Upper lobe of left lung (tissue), 4 donors: ENCODE results near the gene DTNB.

Experiments
- CTCF ChIP-seq, 6 experiments: fragments of 450-650 bp in 4 of 6; fragments of 200-600 bp in 2 of 6; sonication (generic) in 2 of 6; IDR thresholded peaks; one replicate each; pipeline ENCODE4 v1.5.1; 2016 to 2019; ENCODE audit warnings: antibody characterized with exemption in 6 of 6
- POLR2AphosphoS5 ChIP-seq, 2 donors: sonication (generic); formaldehyde crosslinking; IDR thresholded peaks; one replicate each; pipeline ENCODE4 v1.5.1; 2017; ENCODE audit warnings: antibody characterized with exemption in 2 of 2

GRCh38 chr2:25341753-25342371 lies 331.5 kb downstream of the DTNB start, which contains the start of gene DNMT3A:
- TF ChIP-seq CTCF (IDR thresholded peaks at IDR 0.05) (no peak), POLR2AphosphoS5 (IDR thresholded peaks at IDR 0.05) (no peak)
